NCI-H2171 (cell line): ENCODE measurements around the gene PAMR1.
"Not testable (repeated sequence)": the region's sequence is repeated elsewhere in the genome, so short reads cannot be mapped to it uniquely, and the experiment has no call there.

Source experiments
- DNase-seq: peaks from one replicate; lab custom pipeline; 2025; lab: John Stamatoyannopoulos, UW

Gene PAMR1, protein sequence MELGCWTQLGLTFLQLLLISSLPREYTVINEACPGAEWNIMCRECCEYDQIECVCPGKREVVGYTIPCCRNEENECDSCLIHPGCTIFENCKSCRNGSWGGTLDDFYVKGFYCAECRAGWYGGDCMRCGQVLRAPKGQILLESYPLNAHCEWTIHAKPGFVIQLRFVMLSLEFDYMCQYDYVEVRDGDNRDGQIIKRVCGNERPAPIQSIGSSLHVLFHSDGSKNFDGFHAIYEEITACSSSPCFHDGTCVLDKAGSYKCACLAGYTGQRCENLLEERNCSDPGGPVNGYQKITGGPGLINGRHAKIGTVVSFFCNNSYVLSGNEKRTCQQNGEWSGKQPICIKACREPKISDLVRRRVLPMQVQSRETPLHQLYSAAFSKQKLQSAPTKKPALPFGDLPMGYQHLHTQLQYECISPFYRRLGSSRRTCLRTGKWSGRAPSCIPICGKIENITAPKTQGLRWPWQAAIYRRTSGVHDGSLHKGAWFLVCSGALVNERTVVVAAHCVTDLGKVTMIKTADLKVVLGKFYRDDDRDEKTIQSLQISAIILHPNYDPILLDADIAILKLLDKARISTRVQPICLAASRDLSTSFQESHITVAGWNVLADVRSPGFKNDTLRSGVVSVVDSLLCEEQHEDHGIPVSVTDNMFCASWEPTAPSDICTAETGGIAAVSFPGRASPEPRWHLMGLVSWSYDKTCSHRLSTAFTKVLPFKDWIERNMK

DNA sequence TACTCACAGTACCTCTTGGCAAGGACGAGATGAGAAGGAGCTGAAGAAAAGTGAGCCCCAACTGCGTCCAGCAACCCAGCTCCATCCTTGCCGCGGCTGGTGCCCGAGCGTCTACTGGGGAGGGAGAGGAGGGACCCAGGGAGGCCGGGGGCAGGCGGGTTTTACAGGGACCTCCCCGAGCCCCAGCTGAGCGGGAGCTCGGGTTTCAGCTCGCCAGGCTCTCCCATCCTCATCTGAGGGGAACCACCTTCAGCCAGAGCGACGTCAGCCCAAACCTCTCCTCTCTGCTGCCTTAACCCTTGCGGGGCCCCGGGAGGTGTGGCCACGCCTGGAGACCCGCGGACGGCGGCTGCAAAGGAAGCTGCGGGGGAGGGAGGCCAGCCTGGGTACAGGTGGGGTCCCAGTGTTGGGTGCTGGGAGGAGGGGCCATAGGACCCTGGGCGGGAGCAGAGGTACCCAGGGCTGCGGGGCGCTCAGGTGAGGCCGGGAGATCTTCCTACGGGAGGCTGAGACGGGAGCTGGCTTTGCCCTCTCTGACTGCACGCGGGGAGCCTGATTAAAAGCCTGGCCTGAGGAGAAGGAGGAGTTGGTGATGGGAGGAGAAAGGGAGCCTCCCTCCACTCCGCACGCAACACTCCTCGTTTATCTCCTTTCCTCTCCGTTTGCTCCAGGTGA is at the start of gene PAMR1:
PAMR1 (minus strand) TSS at position 116 of the 675 bp plus-strand sequence; CDS start at position 85, 31 bp downstream.
- DNase-seq, result peak; percentile 33

DNA sequence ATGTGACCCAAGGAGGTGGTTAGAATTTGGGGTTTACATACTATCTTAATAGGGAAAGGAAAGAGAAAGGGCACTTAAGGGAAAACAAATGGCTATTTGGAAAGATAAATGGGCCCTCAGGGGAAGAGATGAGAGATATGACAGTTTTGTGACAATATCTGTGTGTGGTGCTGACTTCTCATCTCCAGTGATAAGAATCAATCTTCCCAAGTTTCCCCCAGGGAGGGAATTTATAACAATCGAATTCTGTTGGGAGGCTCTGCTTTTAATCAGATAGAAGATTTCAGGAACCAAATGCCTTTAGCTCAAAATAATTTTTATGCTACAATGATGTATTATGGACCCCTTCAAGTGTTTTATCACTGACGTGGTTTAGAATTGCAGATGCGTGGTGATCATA is 46.3 kb upstream of the PAMR1 start:
- DNase-seq, result no peak

DNA sequence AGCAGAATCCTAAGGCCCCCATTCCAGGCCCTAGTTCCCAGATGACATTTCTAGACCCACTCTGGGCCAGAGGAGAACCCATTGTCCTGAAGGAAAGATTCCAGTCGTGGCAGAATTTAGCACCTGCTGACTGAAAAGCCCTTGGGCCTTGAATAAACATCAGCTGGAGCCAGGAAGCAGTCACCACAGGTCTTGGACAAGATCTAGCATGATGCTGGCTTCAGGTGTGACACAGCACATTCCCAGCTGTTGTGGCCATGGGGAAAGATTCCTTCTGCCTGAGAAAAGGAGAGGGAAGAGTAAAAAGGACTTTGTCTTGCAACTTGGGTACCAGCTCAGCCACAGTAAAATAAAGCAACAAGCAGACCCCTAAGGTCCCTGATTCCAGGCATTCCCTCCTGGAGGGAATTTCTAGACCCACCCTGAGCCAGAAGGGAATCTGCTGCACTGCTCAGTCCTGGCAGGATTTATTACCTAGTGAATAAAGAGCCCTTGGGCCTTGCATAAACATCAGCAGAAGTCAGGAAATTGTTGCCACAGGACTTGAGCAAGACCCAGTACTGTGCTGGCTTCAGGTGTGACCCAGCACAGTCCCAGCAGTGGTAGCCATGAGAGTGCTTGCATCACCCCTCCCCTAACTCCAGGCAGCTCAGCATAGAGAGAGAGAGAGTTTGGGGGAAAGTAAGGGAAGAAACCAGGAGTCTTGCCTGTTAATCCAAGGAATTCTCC is 42.5 kb upstream of the PAMR1 start:
- no peak for DNase-seq

DNA sequence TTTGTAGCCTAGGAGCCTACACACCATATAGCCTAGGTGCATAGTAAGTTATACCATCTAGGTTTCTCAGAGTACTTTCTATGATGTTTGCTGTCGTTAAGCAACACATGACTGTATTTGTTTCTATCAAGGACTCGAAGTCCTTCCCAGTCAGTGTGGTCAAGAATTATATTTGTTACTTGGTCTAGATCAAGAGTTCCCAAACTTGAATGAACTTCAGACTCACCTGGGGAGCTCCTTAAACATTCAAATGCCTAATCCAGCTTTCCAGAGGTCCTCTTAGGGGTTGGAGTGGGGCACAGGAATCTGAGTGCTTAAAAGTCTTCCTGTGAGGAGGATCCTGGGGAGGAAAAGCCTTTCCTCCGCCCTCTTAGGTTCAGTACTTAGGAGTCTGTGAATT is 41.5 kb upstream of the PAMR1 start:
- DNase-seq, result no peak

DNA sequence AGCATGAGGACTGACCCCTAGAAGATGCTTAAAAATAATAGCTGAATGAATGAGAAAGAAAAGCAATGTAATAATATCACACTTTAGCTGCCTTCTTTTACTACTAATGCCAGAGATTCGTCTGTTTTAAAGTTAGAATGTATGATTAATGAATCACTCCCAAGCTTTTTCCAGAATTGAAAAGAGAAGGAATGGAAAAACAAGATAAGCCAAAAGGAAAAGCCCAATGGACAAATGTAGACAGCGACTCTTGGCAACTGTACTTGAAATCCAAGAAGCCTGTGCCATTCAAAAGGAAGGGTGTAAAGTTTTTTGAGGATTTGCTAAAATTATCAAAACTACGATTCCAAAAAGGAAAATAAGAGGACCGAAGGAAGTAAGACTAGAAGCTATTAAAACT is 40.8 kb upstream of the PAMR1 start:
- no peak for DNase-seq

DNA sequence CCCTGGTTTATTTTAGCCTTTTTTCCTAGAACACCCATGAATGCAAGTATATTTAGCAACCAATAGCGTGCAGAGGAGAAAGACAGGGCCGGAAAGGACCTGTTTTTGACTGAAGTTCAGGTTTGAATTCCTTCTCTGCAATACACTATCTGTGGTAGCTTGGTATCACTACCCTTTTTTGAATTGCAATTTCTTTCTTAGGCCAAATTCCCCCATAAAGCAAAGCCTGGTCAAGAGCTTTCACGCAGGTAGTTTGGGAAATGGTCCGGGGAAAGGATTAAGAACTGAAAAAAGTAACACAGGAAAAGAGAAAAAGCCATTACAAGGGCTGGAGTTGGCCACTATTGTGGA is 38.8 kb upstream of the PAMR1 start:
- DNase-seq, result no peak

DNA sequence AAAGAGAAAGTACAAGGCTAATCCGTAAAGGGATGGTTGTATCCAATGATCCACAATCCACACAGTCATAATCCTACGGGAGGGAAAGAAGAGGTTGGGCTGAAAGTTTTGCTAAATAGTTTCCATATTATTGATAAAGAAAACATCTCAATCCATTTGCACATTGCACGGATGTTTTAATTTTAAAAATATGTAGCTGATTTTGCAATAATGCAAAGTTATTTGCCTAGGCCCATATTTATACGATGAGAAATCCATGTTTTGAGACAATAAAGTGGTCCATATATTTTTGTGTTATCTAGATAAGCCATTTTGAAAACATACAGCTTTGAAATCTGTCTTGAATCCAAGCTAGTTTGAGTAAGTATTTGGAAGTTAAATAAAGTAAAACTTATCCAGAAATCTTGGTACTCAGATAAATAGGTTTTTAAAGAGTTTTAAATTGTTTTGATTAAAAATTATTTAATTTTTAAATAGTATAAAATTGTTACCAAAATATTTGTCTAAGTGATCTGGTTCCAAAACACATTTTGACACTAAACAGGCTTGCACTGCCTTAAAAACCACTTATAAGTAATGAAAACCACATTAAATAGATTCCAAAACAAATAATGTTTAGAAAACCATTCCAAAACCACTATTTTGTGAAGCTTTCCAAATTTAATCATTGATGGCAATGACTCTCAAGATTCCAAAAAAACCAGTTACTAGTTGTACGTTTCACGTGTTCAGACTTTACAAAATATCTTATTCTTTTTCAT is 38.2 kb upstream of the PAMR1 start:
- DNase-seq, result no peak

DNA sequence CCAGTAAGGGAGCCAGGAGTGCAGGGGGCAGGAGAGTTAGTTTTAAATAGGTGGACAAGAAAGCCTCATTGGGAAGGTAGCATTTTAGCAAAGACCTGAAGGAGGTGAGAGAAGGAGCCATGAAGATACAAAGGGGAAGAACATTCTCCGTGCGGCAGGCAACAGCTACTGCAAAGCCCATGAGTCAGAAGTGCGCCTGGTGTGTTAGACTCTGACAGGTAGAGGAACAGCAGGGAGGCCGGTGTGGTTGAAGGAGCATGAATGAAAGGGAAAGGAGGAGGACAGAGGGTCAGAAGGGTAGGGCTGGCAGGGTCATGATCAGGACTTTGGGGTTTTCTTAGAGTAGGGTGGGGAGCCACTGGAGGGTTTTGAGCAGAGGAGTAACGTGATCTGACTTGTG is 34.5 kb upstream of the PAMR1 start:
- DNase-seq, result no peak

DNA sequence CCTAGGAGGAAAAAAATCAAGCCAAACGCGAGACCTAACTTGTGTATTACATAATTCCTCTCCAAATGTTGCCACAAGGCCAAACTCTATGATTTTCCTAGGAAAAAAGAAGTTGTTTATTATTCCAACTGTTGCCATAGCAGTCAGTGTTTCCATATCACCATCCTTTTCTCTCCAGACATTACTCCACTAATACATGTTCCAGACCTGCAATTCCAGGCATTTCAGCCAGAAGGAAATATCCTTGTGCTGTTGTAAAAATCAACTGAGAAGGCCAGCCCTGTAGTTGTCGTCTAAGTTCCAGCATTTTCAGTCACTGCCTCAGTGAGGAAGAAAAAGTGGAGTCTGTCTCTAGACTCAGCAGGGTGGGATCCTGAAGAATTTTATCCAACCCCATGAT is 33.1 kb upstream of the PAMR1 start:
- DNase-seq, result no peak

DNA sequence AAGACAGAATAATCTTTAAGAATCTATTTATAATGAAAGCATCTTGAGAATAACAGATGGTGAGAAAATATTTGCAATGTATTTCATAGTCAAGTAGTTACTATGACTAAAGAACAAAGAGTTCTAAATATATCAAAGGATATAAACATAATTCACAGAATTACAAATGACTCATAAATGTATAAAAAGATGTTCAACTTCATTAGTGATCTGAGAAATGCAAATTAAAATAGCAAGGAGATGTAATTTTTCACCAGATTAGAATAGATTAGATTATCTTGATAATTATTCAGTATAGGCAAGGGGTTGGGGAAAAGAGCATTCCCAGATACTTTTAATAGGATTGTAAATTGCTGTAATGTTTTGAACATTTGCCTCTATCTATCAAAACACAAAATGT is 30.1 kb upstream of the PAMR1 start:
- DNase-seq, result no peak

DNA sequence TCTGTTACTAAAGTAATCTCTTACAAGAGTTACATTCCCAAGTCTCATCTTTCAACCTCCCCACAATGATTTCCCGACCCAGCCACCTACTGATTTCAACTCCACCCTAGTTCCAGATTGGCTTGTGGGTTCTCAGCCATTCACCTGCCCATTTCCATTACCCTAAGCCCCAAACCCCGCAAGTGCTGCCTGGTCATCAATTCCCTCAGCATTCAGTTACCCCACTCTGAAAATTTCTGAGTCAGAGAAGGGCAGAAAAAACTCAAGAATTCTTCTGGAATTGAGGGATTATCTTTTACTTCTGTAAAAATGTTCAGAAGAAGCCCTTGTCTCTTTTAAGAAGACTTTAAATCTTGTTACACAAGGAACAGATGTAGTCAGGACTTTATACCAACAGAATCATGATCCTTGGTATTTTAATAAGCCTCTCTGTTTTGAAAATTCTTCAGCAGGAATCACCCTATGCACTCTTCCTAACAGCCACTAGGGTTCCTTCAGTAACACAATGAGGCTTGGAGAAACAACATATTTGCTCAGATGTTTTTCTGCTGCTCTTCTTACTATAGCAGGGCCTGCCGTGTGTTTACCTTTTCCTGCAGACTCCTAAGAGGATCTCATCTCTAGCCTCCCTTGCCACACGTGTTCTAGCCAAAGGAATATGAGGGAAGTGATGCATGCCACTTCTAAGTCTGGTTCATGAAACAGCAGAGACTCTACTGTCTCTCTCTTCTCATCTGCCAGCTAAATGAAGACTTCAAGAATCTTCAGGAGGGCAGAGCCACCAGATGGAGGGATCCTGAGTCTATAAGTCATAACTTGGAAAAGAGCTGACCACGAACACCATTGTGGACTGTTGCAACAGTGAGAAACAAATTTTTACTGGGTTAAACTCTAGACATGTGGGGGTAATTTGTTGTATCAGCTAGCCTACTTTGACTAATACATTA is 29.3 kb upstream of the PAMR1 start:
- DNase-seq, result no peak

DNA sequence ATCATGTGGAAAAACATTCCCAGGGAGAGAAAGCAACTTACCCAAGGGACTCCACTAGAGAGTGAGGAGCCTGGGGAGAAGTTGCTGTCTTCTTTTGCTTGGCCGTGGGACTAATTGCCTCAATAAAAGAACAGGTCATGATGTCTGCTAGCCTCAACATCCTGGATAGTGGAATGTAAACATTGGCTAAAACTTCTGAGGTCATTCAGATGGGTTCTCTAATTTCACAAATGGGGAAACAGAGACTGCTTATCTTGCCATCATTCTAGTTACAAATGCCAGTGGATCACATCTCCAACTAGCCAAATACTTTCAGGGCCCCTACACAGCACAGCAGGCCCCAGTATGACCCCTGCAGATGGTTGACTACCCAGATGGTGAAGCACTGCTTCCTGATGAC is 28.4 kb upstream of the PAMR1 start:
- no peak for DNase-seq

DNA sequence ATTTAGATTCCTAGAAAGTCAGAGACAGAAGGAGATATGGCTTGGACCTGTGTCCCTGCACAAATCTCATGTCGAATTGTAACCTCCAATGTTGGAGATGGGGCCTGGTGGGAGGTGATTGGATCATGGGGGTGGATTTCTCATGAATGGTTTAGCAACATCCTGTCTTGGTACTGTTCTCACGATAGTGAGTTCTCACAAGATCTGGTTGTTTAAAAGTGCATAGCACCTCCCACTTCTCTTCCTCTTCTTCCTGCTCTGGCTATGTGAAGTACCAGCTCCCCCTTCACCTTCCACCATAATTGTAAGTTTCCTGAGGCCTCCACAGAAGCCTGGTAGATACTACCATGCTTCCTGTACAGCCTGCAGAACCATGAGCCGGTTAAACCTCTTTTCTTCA is 27.6 kb upstream of the PAMR1 start:
- no peak for DNase-seq

DNA sequence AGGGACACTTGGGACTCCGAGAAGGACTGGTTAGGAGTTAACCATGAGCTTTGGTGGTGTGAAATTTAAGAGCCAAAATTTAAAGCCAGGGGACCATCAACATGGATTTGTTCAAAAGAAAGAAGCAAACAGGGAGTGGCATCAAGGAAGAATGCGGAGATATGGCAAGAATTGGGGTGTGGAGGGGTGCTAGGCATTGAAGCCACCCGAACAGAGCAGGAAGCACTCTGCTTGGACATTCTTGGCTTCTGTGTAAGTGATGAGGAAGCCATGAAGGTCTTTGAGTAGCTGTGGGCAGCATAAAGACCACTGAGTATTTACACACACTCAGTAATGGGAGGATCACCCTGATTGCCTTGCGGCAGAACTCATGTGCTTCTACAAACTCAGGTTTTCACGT is 27.2 kb upstream of the PAMR1 start:
- no peak for DNase-seq

DNA sequence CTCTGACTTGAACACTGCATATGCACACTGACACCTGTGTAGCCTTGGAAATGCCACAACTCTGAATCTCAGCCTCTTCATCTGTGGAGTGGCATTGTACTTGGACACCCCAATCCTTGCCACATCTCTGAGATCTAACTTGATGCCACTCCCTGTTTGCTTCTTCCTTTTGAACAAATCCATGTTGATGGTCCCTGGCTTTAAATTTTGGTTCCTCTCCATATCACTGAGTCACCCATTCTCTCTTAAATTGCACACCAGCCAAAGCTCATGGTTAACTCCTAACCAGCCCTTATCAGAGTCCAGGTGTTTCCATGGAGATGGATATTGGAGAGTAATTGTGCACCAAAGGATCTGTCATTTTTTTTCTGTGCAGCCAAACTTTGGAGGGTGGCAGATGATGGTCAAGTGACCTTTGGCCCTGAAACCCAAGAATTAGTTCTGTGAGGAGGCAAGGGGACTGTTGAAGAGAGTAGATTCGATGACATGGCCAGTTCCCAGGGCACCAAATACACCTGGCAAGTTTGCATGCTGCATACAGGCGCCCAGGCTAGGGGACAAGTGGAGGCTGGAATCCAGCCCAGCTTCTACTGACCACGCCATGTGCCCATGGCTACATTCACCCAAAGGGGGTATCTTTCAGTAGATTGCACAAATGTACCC is 25.1 kb upstream of the PAMR1 start:
- DNase-seq, result no peak

DNA sequence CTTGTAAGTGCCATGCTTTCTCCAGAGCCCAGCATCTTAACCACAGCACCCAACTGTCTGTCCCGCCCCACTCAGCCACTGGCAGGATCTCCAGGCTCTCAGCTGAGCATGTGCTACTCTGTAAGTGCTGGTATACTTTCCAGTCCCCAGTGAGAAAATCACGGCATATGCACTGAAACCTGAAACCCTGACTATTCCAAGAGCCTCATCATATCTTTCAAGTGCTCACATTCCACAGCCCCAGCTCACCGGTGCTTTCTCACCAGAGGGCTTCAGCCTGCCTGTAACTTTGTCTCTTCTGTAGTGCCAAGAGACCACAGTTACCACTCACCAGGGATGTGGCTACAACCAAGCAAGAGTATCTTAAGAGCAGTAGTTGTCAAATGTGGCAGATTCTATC is 24.4 kb upstream of the PAMR1 start:
- DNase-seq, result peak; percentile 91

DNA sequence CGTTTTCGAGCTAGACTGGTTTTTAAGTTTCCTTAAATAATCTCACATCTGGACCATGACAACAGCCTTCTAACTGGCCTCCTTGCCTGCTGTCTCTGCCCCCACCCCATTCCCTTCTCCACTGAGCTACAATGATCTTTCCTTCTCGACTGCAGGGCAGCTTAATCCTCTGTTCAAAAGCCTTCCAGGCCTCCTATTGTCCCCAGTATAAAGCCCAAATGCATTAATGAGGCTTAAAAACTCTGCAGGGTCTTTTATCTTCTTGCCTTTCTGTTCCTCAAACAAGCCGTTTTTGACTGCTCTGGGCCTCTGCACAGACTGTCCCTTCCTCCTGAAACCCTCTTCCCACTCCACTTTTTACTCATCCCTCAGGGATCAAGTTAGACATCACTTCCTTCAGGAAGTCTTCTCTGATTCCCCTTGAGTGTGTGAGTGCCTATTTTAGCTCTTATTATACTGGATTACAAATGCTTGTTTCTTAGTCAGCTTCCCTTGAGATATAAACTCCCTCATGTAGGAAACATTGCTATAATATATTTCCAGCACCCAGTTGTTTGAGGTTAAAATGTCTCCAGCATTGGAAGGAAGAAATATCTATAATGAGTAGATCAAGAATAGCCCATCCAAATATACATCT is 23.6 kb upstream of the PAMR1 start:
- no peak for DNase-seq

DNA sequence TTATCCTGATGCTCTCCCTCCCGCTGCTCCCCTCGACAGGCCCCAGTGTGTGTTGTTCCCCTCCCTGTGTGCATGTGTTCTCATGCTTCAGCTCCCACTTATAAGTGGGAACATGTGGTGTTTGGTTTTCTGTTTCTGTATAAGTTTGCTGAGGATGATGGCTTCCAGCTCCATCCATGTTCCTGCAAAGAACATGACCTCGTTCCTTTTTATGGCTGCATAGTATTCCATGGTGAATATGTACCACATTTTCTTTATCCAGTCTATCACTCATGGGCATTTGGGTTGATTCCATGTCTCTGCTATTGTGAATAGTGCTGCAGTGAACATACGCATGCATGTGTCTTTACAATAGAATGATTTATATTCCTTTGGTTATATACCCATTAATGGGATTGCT is 22.6 kb upstream of the PAMR1 start:
- not testable (repeated sequence) for DNase-seq

DNA sequence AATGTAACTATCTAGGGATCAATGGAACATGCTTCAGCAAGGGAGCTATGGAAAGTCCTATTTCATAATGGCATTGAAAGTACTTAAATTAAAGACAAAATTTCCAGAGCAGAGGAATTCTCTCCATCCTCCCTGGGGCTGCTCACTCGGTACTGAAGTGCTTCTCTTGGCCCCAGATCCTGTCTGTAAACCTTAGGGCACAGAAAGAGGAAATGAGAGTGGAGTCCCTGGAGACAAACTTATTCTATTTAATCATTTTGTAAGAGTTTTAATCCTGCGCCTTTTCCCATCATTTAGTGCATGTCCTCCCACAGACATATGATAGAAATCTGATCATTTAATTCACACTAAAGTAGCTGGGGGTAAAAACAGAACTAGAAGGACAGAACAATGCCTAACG is 20.9 kb upstream of the PAMR1 start:
- no peak for DNase-seq
